Right lobe of liver (tissue), 6 donors: Measurements from ENCODE around the gene ARSB. TPM values are rescaled to one million over a fixed set of nuclear protein-coding genes. Genes with fewer than 3 reads are reported as not detected.
"Not testable (repeated sequence)": the region's sequence is repeated elsewhere in the genome, so short reads cannot be mapped to it uniquely, and the experiment has no call there.

Source experiments
- ATAC-seq, 4 donors: fragments of 200-7000 bp; cut with Tn5 transposase; one replicate each; pipeline ENCODE4 v1.9.1; 2020; ENCODE audit warnings: mild to moderate bottlenecking in 4 of 4, moderate library complexity in 4 of 4
- DNase-seq, 3 donors: peaks; one replicate each; pipeline ENCODE4 v3.0.0-alpha.2; 2020
- H3K27ac ChIP-seq, 3 donors: fragments of 200-600 bp; one replicate each; pipeline ENCODE4 v1.8.0; 2022
- H3K27me3 ChIP-seq, 2 donors: fragments of 200-600 bp; one replicate each; pipeline ENCODE4 v1.8.0; 2022
- H3K36me3 ChIP-seq, 4 donors: fragments of 200-600 bp; sonication (generic) in 1 of 4; one replicate each; pipeline versions ENCODE4 v1.5.1 to v1.8.0; 2017 to 2022; ENCODE audit warnings: control low read depth in 1 of 4
- H3K4me1 ChIP-seq, 4 donors: fragments of 200-600 bp; sonication (generic) in 1 of 4; one replicate each; pipeline versions ENCODE4 v1.5.1 to v1.8.0; 2017 to 2022; ENCODE audit warnings: control low read depth in 1 of 4
- H3K4me3 ChIP-seq, 3 donors: fragments of 200-600 bp; one replicate each; pipeline ENCODE4 v1.8.0; 2022
- H3K9me3 ChIP-seq, 4 donors: fragments of 200-600 bp; sonication (generic) in 1 of 4; one replicate each; pipeline versions ENCODE4 v1.5.1 to v1.8.0; 2017 to 2022; ENCODE audit warnings: control low read depth in 1 of 4
- CTCF ChIP-seq, 4 donors: fragments of 200-600 bp in 3 of 4; fragments of 450-650 bp in 1 of 4; IDR thresholded peaks; one replicate each; pipeline versions ENCODE4 v1.5.1 to v1.8.0; 2016 to 2022; ENCODE audit warnings: antibody characterized with exemption in 4 of 4, mild to moderate bottlenecking in 2 of 4
- POLR2A ChIP-seq: fragments of 450-650 bp; IDR thresholded peaks from one replicate; pipeline ENCODE4 v1.6.1; 2017; ENCODE audit warnings: antibody characterized with exemption, mild to moderate bottlenecking
- WGBS: methylation state at CpG from one replicate; pipeline ENCODE4 v1.1.6; 2018; ENCODE audit warnings: low coverage, low lambda C conversion rate; ENCODE audit not compliant: insufficient coverage; ENCODE audit errors: missing lambda C conversion rate; 5-methylcytosine and 5-hydroxymethylcytosine counted together
- intact Hi-C, 2 donors: fragments of 100-400 bp; cut with DNase I; formaldehyde crosslinking; loops; one replicate each; pipeline versions ENCODE4 v1.11.2 to v1.14.1; 2022
- total RNA-seq, 6 experiments: library from RNA; depleted of rRNA in 2 of 6; stranded (reverse); fragments of >200 nt in 2 of 6; fragmentation: NEBNext Ultra II Directional in 3 of 6; extraction: Animal tissue kit (Norgen Biotek cat#: 25700) in 3 of 6; gene quantifications; one replicate each; pipeline versions ENCODE4 v1.1.0 to v1.2.4, GENCODE V29; 2016 to 2023
- donor health status: DM: no; HTN: yes; CAD: no.
- donor health status: DM: no; HTN: no; CAD: no.
- donor health status: DM: no; HTN: no; CAD: no.
- donor health status: DM: no; HTN: yes; CAD: no.
- donor health status: DM: no; HTN: yes; CAD: no.

The ARSB gene
- total RNA-seq, 6 experiments from 2014 or later, result 5.0 to 11.7 (median 8.7) TPM

- Histone ChIP-seq H3K4me1 (peaks cover 0 to 23% (median 7%) of the 10 kb centered on the region in 4 donors), H3K27me3 (no peaks in the 10 kb centered on the region), H3K36me3 (no peaks in the 10 kb centered on the region), H3K27ac (peak overlapping the region; percentile 95 to 98 (median 97)), H3K4me3 (peak overlapping the region; percentile 79 to 85 (median 82)), H3K9me3 (no peaks in the 10 kb centered on the region)
- intact Hi-C loops, result no loop called here
- TF ChIP-seq POLR2A, result peak; percentile 63
- TF ChIP-seq CTCF (IDR thresholded peaks at IDR 0.05), result no peak
- 1% methylated on average over 11 of the region's 11 CpGs for WGBS
- ATAC-seq (peak; percentile 66 to 81 (median 72)), DNase-seq (peak; percentile 55 to 90 (median 82))
These were observed 664 bp upstream of the ARSB start for GRCh38 chr5:78985725-78986223.

GRCh38 chr5:78984439-78985115, 533 bp downstream of the ARSB start:
- H3K9me3 ChIP-seq, result no peaks in the 10 kb centered on the region
- H3K4me3 ChIP-seq, result peak overlapping the region; percentile 79 to 85 (median 82)
- intact Hi-C loops, result no loop called here
- TF ChIP-seq CTCF (IDR thresholded peaks at IDR 0.05) (peak; percentile 18 to 37 (median 26)), POLR2A (peak; percentile 80)
- peak; percentile 89 to 92 (median 91) for DNase-seq
- H3K27me3 ChIP-seq, result no peaks in the 10 kb centered on the region
- 0% methylated on average over 16 of the region's 79 CpGs for WGBS
- H3K4me1 ChIP-seq, result peaks cover 0 to 23% (median 10%) of the 10 kb centered on the region in 4 donors
- no peaks in the 10 kb centered on the region for H3K36me3 ChIP-seq
- ATAC-seq, result peak; percentile 65 to 78 (median 74)
- H3K27ac ChIP-seq, result peak overlapping the region; percentile 95 to 98 (median 97)

- Histone ChIP-seq H3K27me3 (no peaks in the 10 kb centered on the region), H3K36me3 (no peaks in the 10 kb centered on the region), H3K27ac (peak overlapping the region; percentile 95 to 98 (median 97)), H3K9me3 (no peaks in the 10 kb centered on the region), H3K4me1 (peaks cover 0 to 23% (median 10%) of the 10 kb centered on the region in 4 donors), H3K4me3 (peak overlapping the region; percentile 79 to 85 (median 82))
- intact Hi-C loops, result no loop called here
- 20% methylated on average over 17 of the region's 17 CpGs for WGBS
- TF ChIP-seq CTCF (IDR thresholded peaks at IDR 0.05), result no peak
- no peak for TF ChIP-seq POLR2A
- no peak for DNase-seq
- peak in 1 of 4 donors; percentile 1 for ATAC-seq
These were observed 1.3 kb downstream of the ARSB start for GRCh38 chr5:78983601-78984438.

- H3K4me3 ChIP-seq, ATAC-seq, H3K36me3 ChIP-seq, intact Hi-C loops, DNase-seq, H3K9me3 ChIP-seq, H3K27me3 ChIP-seq: not testable (repeated sequence)
- H3K4me1 ChIP-seq, result peaks cover 0 to 23% (median 10%) of the 10 kb centered on the region in 4 donors
- WGBS, result 88% methylated on average over 9 of the region's 9 CpGs
- peak overlapping the region in 2 of 3 donors; percentile 95 to 98 for H3K27ac ChIP-seq
These were observed 1.9 kb downstream of the ARSB start for GRCh38 chr5:78983194-78983593.

GRCh38 chr5:78979909-78980308, 5.2 kb downstream of the ARSB start:
- Histone ChIP-seq H3K27ac (no peak overlapping the region), H3K4me1 (peaks cover 0 to 15% (median 8%) of the 10 kb centered on the region in 4 donors), H3K4me3 (no peak overlapping the region), H3K9me3 (no peaks in the 10 kb centered on the region), H3K36me3 (no peaks in the 10 kb centered on the region), H3K27me3 (no peaks in the 10 kb centered on the region)
- intact Hi-C loops, result no loop called here
- DNase-seq (no peak), ATAC-seq (no peak)
- TF ChIP-seq POLR2A (no peak), CTCF (IDR thresholded peaks at IDR 0.05) (no peak)
